Naive B cell (primary cell): ENCODE data around the gene F10. TPM values are rescaled to one million over a fixed set of nuclear protein-coding genes. Genes with fewer than 3 reads are reported as not detected.

Experiments used
- ATAC-seq, 2 donors: fragments of 150-1000 bp; cut with Tn5 transposase; 2 replicates each; pipeline ENCODE4 v1.10.0; 2021; ENCODE audit warnings: low read depth in 2 of 2, mild to moderate bottlenecking in 2 of 2, moderate library complexity in 2 of 2
- DNase-seq: peaks from one replicate; pipeline ENCODE4 v3.0.0; 2022
- H3K27ac Mint-ChIP-seq, 6 donors: one replicate each; pipeline ENCODE4 v1.8.0; 2020 to 2022; ENCODE audit warnings: mild to moderate bottlenecking in 6 of 6, mixed read lengths in 6 of 6, moderate library complexity in 5 of 6, inconsistent platforms in 2 of 6
- H3K27me3 Mint-ChIP-seq, 3 donors: one replicate each; pipeline ENCODE4 v1.8.0; 2021 to 2022; ENCODE audit warnings: mixed read lengths in 3 of 3, mild to moderate bottlenecking in 1 of 3
- H3K36me3 Mint-ChIP-seq, 2 donors: one replicate each; pipeline ENCODE4 v1.8.0; 2020 to 2022; ENCODE audit warnings: mixed read lengths in 2 of 2, inconsistent platforms in 1 of 2, mild to moderate bottlenecking in 1 of 2
- H3K4me1 Mint-ChIP-seq, 3 donors: one replicate each; pipeline ENCODE4 v1.8.0; 2020 to 2022; ENCODE audit warnings: mixed read lengths in 3 of 3, inconsistent platforms in 1 of 3, mild to moderate bottlenecking in 1 of 3, moderate library complexity in 1 of 3
- H3K4me3 Mint-ChIP-seq, 8 donors: one replicate each; pipeline ENCODE4 v1.8.0; 2020 to 2022; ENCODE audit warnings: mild to moderate bottlenecking in 8 of 8, mixed read lengths in 8 of 8, moderate library complexity in 8 of 8, inconsistent platforms in 2 of 8
- H3K9me3 Mint-ChIP-seq, 7 donors: one replicate each; pipeline ENCODE4 v1.8.0; 2020 to 2022; ENCODE audit warnings: mixed read lengths in 7 of 7, mild to moderate bottlenecking in 5 of 7, inconsistent platforms in 2 of 7, moderate library complexity in 1 of 7
- polyA plus RNA-seq, 6 donors: library from polyadenylated mRNA; unstranded; fragments of 300-500 nt; fragmentation: Illumina TruSeq; gene quantifications; one replicate each; pipeline ENCODE4 v1.2.3, GENCODE V29; 2021; ENCODE audit warnings: low read depth in 6 of 6

Gene F10
- polyA plus RNA-seq, 6 donors from 2014 or later, result not detected

DNA sequence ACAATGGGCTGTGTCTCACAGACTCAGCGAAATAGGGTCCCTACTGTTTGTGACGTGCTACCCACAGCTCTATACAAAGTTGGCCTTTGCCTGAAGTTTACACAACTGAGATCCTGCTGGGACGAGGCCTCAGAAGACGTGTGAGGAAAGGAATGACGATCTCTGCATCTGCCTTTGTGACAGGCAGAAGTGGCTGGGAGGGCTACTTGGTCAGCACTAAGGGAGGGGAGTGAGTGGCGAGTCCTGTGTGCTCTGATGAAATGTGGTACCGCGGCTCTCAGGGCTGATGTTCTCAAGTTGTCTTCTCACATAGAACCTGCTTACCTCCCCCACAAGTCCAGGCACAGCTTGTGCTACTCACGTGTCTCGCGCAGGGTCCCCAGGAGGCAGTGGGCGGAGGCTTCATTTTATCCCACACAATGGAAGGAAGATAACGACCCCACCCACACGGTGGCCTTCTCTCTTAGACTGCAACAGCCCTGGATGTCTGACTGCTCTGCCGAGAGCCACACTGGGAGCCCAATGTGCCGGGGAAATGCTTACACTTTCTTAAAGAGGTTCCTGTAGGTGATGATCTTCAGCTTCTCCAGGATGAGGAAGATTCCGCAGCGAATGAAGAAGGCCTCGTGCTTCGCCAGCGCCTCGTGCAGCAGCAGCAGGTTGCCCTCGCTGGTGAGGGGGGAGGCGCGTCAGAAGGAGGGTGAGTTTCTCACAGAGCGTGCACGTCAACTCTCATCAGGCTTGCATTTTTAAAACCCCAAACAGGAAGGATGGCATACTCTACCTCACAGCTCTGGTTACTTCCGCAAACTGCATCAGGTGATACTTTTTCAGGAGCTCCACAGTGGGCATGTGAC is 57.0 kb downstream of the F10 start:
- DNase-seq (no peak), ATAC-seq (no peak)
- peak overlapping the region in 2 of 6 donors; percentile 65 to 66 for H3K27ac Mint-ChIP-seq
- no peak overlapping the region for H3K4me3 Mint-ChIP-seq
- peaks cover 0 to 4% (median 1%) of the 10 kb centered on the region in 3 donors for H3K4me1 Mint-ChIP-seq
- no peaks in the 10 kb centered on the region for H3K9me3 Mint-ChIP-seq
- H3K27me3 Mint-ChIP-seq, result no peaks in the 10 kb centered on the region
- peaks cover 36 to 37% of the 10 kb centered on the region in 2 donors for H3K36me3 Mint-ChIP-seq

DNA sequence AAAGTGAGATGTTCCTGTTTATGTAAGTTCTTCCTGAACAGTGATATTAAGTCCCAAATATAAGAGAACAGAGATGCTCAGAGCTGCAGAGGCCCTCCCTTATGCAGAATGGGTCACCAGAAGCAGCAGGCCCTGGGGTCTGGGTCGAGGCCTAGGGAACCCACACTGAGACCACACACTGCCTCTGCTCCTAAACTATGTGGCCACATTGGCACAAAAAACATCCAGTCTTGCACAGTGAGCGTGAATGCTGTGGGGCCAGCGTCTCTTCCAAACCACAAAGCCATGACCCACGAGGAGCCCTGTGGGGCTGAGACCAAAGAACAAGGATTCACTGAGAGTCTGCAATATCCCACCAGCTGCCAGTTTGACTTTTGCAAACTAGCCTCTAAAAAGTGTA is 59.4 kb downstream of the F10 start:
- H3K4me3 Mint-ChIP-seq, result no peak overlapping the region

DNA sequence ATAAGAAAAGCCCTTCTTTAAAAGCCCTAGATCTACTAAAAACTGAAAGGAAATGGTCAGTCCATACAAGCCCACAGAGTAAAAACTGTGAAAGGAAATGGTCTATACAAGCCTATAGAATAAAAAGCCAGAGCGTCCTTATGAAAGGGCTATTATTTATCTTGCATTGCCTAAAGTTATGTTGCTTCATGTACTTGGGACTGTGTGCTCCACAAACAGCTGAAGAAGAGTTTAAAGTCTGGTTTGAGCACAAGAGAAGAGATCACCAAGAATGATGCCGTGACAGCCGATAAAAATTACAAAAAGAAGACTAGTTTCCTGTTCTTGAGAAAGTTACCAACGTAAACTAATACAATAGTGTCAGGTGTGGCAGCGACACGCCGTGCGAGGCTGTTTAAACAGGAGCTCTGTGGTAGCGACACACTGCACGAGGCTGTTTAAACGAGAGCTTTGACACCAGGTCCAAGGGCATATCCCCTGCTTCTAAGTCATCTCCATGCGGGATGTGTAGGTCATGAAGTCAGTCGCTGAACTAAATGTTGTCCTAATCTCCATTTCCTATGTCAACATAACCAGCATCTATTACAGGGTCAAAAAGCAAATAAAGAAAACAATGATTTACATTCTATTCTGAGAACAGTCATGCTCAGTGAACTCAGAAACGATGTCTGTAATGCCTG is 61.0 kb downstream of the F10 start:
- Mint-ChIP-seq H3K9me3 (no peaks in the 10 kb centered on the region), H3K4me3 (no peak overlapping the region), H3K36me3 (peaks cover 22 to 30% of the 10 kb centered on the region in 2 donors), H3K27me3 (no peaks in the 10 kb centered on the region), H3K4me1 (peaks cover 0 to 7% (median 0%) of the 10 kb centered on the region in 3 donors), H3K27ac (no peak overlapping the region)
- ATAC-seq (no peak), DNase-seq (no peak)

More for the DNA sequence above, 59.4 kb downstream of the F10 start:
- H3K36me3 Mint-ChIP-seq, result peaks cover 24 to 32% of the 10 kb centered on the region in 2 donors
- H3K9me3 Mint-ChIP-seq, result no peaks in the 10 kb centered on the region
- peak overlapping the region in 1 of 6 donors; percentile 11 for H3K27ac Mint-ChIP-seq
- no peak for DNase-seq
- H3K27me3 Mint-ChIP-seq, result no peaks in the 10 kb centered on the region
- no peak for ATAC-seq
- H3K4me1 Mint-ChIP-seq, result peaks cover 0 to 7% (median 0%) of the 10 kb centered on the region in 3 donors

DNA sequence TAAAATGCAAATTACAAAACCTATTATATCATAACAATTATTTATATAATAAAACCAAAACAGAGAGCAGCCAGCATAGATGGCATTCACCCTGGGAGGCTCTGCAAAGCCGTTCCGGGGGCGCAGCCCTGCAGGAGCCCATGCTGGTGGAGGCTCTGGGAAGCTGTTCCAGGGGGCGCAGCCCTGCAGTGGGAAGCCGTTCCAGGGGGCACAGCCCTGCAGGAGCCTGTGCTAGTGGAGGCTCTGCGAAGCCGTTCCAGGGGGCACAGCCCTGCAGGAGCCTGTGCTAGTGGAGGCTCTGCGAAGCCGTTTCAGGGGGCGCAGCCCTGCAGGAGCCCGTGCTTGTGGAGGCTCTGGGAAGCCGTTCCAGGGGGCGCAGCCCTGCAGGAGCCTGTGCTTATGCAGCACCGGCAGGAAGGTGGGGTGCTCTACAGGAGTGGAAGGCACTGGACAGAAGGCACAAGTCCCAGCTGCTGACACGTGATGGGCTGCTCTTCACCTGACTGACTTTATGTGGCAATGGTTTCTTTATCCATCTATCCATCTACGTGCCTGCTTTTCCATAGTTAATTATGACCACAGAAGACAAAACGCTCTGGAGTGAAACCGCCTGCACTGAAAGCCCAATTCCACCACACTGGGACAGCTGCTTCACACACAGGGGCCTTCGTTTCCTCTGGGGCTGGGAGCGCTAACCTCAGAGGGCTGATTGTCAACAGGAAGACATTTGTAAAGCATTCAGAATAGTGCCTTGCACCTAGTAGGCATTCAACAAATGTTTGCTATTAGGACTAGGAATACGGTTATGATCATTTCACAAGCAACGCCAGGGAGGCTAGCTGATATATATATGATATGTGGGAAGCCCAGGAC is 62.2 kb downstream of the F10 start:
- DNase-seq (no peak), ATAC-seq (no peak)
- H3K27me3 Mint-ChIP-seq, result no peaks in the 10 kb centered on the region
- H3K27ac Mint-ChIP-seq, result peak overlapping the region in 1 of 6 donors; percentile 59
- no peaks in the 10 kb centered on the region for H3K9me3 Mint-ChIP-seq
- H3K4me3 Mint-ChIP-seq, result no peak overlapping the region
- H3K4me1 Mint-ChIP-seq, result peaks cover 0 to 7% (median 0%) of the 10 kb centered on the region in 3 donors
- H3K36me3 Mint-ChIP-seq, result peaks cover 26 to 32% of the 10 kb centered on the region in 2 donors

DNA sequence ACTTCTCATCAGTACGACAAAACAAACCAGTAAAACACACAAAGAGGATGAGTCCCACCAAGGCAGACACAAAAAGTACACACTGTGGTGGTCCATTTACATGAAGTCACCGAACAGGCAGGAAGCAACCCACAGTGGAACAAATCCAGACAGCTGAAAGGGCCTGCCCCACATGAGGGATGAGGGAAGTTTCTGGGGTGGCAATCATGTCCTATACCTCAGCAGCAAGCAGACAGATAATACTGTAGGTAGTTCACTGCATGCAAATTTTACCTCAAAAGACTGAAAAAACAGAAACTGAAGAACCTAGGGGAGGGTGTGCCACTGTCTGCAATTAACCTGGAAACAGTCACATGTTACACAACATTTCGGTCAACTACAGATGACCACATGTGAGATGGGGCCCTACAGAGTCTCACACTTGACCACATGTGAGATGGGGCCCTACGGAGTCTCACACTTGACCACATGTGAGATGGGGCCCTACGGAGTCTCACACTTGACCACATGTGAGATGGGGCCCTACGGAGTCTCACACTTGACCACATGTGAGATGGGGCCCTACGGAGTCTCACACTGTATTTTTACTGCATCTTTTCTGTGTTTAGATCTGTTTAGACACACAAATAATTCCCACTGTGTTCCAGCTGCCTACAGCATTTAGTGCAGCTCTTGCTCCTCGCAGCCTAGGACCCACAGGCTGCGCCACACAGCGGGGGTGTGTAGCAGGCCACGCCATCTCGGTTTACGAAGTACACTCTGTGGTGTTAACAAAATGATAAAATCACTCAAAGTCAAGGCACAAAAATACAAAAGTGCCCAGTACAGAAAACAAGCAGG is 63.7 kb downstream of the F10 start:
- H3K9me3 Mint-ChIP-seq, result no peaks in the 10 kb centered on the region
- no peak for DNase-seq

DNA sequence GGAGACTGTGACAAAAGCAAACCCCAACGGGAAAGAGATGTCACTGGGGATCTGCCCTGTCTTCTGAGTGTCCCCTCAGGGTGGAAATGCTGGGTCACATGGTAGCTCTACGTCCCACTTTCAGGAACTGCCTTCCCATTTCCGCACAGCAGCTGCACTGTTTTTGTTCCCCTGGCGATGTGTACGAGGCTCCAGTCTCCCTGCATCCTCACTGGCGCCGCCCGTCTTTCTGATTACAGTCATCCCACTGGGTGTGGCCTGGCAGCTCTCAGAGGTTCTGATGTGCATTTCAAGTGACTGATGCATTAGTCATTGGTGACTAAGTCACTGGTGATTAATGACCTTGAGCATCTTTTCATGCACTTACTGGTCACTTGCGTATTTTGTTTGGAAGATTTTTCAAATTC is 64.7 kb downstream of the F10 start:
- Mint-ChIP-seq H3K27ac (peak overlapping the region in 1 of 6 donors; percentile 88), H3K9me3 (no peaks in the 10 kb centered on the region), H3K4me3 (no peak overlapping the region), H3K4me1 (peaks cover 0 to 7% (median 0%) of the 10 kb centered on the region in 3 donors), H3K27me3 (no peaks in the 10 kb centered on the region), H3K36me3 (peaks cover 19 to 22% of the 10 kb centered on the region in 2 donors)
- no peak for DNase-seq
- no peak for ATAC-seq

More for the DNA sequence above, 63.7 kb downstream of the F10 start:
- no peaks in the 10 kb centered on the region for H3K27me3 Mint-ChIP-seq
- peaks cover 0 to 7% (median 0%) of the 10 kb centered on the region in 3 donors for H3K4me1 Mint-ChIP-seq
- no peak for ATAC-seq
- peaks cover 19 to 22% of the 10 kb centered on the region in 2 donors for H3K36me3 Mint-ChIP-seq
- H3K27ac Mint-ChIP-seq, result no peak overlapping the region
- peak overlapping the region in 1 of 8 donors; percentile 5 for H3K4me3 Mint-ChIP-seq

DNA sequence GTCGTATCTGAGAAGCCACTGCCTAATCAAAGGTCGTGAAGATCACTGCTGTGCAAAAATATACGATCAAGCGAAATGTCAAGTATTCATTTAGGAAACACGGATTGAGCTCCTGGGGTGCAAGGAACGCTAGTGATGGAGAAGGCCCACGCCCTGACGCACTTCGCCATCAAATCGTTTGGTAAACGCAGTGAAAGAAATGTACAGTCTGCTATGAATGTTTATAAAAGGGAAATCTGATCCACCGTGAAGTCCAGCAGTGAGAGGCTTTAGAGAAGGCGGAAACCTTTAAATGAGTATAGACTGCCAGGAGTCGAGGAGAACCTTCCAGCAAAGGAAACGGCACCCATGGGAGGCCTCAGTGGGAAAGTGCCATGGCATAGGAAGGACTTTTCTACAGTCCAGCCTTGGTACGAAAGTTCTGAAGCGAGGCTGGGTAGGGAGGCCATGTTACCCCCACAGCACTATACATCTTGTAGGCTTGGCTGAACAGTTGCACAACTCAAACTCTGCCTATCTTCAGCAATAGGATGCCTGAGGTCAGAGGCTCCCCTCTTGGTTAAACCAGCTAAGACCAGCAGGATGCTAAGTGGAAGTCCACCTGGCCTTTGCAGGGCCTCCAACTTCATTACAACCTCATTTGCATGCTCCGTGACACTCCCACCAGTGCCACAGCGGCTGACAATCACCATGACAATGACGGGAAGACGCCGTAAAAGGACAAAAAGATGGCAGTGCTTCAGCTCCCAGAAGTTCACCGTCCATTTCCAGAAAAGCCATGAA is 65.5 kb downstream of the F10 start:
- Mint-ChIP-seq H3K9me3 (no peaks in the 10 kb centered on the region), H3K36me3 (peaks cover 19 to 21% of the 10 kb centered on the region in 2 donors), H3K4me1 (peaks cover 0 to 7% (median 0%) of the 10 kb centered on the region in 3 donors), H3K4me3 (no peak overlapping the region), H3K27me3 (no peaks in the 10 kb centered on the region), H3K27ac (no peak overlapping the region)
- ATAC-seq, result no peak
- DNase-seq, result no peak

DNA sequence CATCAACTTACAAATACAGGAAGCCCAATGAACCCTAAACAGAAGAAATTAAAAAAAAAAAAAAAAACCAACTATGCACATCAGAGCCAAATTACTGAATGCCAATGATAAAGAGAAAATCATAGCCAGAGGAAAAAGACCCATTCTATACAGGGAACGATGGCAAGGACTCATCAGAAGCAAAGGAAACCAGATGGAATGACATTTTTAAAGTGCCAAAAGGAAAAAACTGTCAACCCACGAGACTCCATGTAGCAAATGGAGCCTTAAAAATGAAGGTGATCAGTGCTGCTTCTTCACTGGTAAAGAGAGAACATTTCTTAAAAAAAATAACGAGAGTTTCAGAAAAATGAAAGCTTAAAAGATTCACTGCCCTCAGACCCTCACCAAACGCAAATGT is 67.6 kb downstream of the F10 start:
- ATAC-seq (no peak), DNase-seq (no peak)
- no peak overlapping the region for H3K27ac Mint-ChIP-seq
- peaks cover 0 to 4% (median 0%) of the 10 kb centered on the region in 3 donors for H3K4me1 Mint-ChIP-seq
- no peak overlapping the region for H3K4me3 Mint-ChIP-seq
- no peaks in the 10 kb centered on the region for H3K9me3 Mint-ChIP-seq
- no peaks in the 10 kb centered on the region for H3K27me3 Mint-ChIP-seq
- peaks cover 15 to 19% of the 10 kb centered on the region in 2 donors for H3K36me3 Mint-ChIP-seq

DNA sequence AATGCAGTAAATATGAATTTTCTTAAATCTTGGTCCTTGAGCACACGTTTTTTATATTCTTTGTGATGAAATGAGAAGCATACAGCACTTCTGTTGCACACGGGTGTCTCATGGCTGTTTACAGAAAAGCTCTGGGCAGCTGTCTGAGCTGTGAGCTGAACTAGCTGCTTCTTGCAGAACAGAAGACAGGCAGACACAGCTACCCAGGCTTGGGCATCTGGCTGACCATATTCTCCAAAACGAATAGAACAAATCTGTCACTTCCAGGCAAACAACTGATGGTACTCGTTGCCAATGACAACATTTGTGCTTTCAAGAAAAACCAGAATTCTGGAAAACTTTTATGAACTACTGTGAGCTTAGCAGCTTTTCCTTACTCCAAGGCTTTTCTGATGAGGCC is 69.7 kb downstream of the F10 start:
- H3K27me3 Mint-ChIP-seq, result no peaks in the 10 kb centered on the region
- H3K27ac Mint-ChIP-seq, result no peak overlapping the region
- peaks cover 19 to 27% of the 10 kb centered on the region in 2 donors for H3K36me3 Mint-ChIP-seq
- no peaks in the 10 kb centered on the region for H3K9me3 Mint-ChIP-seq
- DNase-seq (no peak), ATAC-seq (no peak)
- no peaks in the 10 kb centered on the region for H3K4me1 Mint-ChIP-seq
- H3K4me3 Mint-ChIP-seq, result no peak overlapping the region

DNA sequence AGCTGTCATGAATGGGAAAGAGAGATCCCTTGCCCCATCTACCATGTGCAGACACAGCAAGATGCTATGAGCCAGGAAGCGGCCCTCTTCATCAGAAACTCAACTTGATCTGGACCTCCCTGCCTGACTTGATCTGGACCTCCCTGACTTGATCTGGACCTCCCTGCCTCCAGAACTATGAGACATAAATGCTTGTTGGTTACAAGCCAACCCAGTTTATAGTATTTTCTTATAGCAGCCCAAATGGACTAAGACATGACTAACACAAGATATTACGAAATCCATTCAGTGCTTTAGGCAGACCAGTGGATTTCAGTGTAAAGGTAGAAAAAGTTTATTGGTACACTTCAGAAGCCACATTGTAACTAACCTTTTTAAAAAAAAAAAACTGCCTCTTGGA is 70.3 kb downstream of the F10 start:
- H3K27me3 Mint-ChIP-seq, result no peaks in the 10 kb centered on the region
- peaks cover 19 to 32% of the 10 kb centered on the region in 2 donors for H3K36me3 Mint-ChIP-seq
- H3K4me3 Mint-ChIP-seq, result no peak overlapping the region
- H3K27ac Mint-ChIP-seq, result peak overlapping the region in 1 of 6 donors; percentile 86
- no peaks in the 10 kb centered on the region for H3K4me1 Mint-ChIP-seq
- ATAC-seq, result no peak
- H3K9me3 Mint-ChIP-seq, result no peaks in the 10 kb centered on the region
- no peak for DNase-seq

DNA sequence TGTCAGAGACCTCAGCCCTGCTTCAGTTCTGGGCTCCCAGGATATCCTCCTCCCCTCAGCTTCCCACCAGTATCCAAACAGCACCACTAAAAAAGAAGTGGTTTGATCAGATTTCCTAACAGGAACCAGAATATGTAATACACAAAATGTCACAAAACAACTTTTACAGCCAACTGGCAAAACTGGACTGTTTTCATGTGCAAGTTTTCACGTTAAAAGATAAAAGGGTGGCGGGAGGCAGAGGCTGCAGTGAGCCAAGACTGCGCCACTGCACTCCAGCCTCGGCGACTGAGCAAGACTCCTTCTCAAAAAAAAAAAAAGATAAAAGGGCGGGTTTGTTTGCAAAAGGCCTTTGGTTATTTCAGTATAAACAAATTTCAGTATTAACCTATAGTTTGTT is 72.8 kb downstream of the F10 start:
- Mint-ChIP-seq H3K4me1 (no peaks in the 10 kb centered on the region), H3K27ac (no peak overlapping the region), H3K9me3 (no peaks in the 10 kb centered on the region), H3K36me3 (peaks cover 0 to 25% of the 10 kb centered on the region in 2 donors), H3K27me3 (no peaks in the 10 kb centered on the region), H3K4me3 (no peak overlapping the region)
- no peak for ATAC-seq
- no peak for DNase-seq
